Duodenal mucosa (tissue), 2 donors: Measurements from ENCODE around the gene MCTP1.

Experiments
- H3K27ac ChIP-seq: one replicate; pipeline ENCODE4 v1.7.0; 2013; ENCODE audit warnings: low read depth, low read length
- H3K27me3 ChIP-seq, 2 donors: one replicate each; pipeline ENCODE4 v1.7.0; 2013; ENCODE audit warnings: low read length in 2 of 2, control low read depth in 1 of 2; ENCODE audit not compliant: insufficient read depth in 2 of 2, control insufficient read depth in 1 of 2
- H3K36me3 ChIP-seq, 2 donors: one replicate each; pipeline ENCODE4 v1.7.0; 2013; ENCODE audit warnings: low read length in 2 of 2, control low read depth in 1 of 2; ENCODE audit not compliant: insufficient read depth in 2 of 2, control insufficient read depth in 1 of 2
- H3K4me1 ChIP-seq, 2 donors: one replicate each; pipeline ENCODE4 v1.7.0; 2013; ENCODE audit warnings: low read length in 2 of 2, control low read depth in 1 of 2; ENCODE audit not compliant: insufficient read depth in 2 of 2, control insufficient read depth in 1 of 2
- H3K4me3 ChIP-seq, 2 donors: one replicate each; pipeline ENCODE4 v1.7.0; 2013; ENCODE audit warnings: low read length in 2 of 2, low read depth in 1 of 2
- H3K9ac ChIP-seq, 2 donors: one replicate each; pipeline ENCODE4 v1.7.0; 2013; ENCODE audit warnings: low read length in 2 of 2, low read depth in 1 of 2
- H3K9me3 ChIP-seq, 2 donors: one replicate each; pipeline ENCODE4 v1.7.0; 2013; ENCODE audit warnings: low read length in 2 of 2, control low read depth in 1 of 2; ENCODE audit not compliant: control insufficient read depth in 1 of 2

The MCTP1 gene

GRCh38 chr5:94890907-94891306 lies 394.0 kb downstream of the MCTP1 start:
- Histone ChIP-seq H3K36me3 (no peaks in the 10 kb centered on the region), H3K27me3 (no peaks in the 10 kb centered on the region), H3K27ac (no peak overlapping the region), H3K9ac (no peak overlapping the region), H3K9me3 (no peaks in the 10 kb centered on the region), H3K4me3 (no peak overlapping the region), H3K4me1 (no peaks in the 10 kb centered on the region)

GRCh38 chr5:94888674-94889073 lies 396.2 kb downstream of the MCTP1 start:
- H3K4me3 ChIP-seq: no peak overlapping the region
- H3K27me3 ChIP-seq: no peaks in the 10 kb centered on the region
- no peak overlapping the region for H3K9ac ChIP-seq
- no peaks in the 10 kb centered on the region for H3K4me1 ChIP-seq
- no peaks in the 10 kb centered on the region for H3K36me3 ChIP-seq
- no peak overlapping the region for H3K27ac ChIP-seq
- H3K9me3 ChIP-seq: no peaks in the 10 kb centered on the region

GRCh38 chr5:94885931-94886330 lies 399.0 kb downstream of the MCTP1 start:
- H3K27ac ChIP-seq: no peak overlapping the region
- no peaks in the 10 kb centered on the region for H3K9me3 ChIP-seq
- no peak overlapping the region for H3K4me3 ChIP-seq
- H3K36me3 ChIP-seq: no peaks in the 10 kb centered on the region
- H3K27me3 ChIP-seq: no peaks in the 10 kb centered on the region
- H3K4me1 ChIP-seq: no peaks in the 10 kb centered on the region
- H3K9ac ChIP-seq: no peak overlapping the region

GRCh38 chr5:94884311-94884710 lies 400.6 kb downstream of the MCTP1 start:
- Histone ChIP-seq H3K4me1 (no peaks in the 10 kb centered on the region), H3K4me3 (no peak overlapping the region), H3K27me3 (no peaks in the 10 kb centered on the region), H3K9ac (no peak overlapping the region), H3K9me3 (no peaks in the 10 kb centered on the region), H3K36me3 (no peaks in the 10 kb centered on the region), H3K27ac (no peak overlapping the region)

GRCh38 chr5:94872526-94872925 lies 412.4 kb downstream of the MCTP1 start:
- no peak overlapping the region for H3K4me3 ChIP-seq
- H3K27ac ChIP-seq: no peak overlapping the region
- H3K9ac ChIP-seq: no peak overlapping the region
- no peaks in the 10 kb centered on the region for H3K4me1 ChIP-seq
- H3K36me3 ChIP-seq: no peaks in the 10 kb centered on the region
- H3K9me3 ChIP-seq: no peaks in the 10 kb centered on the region
- H3K27me3 ChIP-seq: no peaks in the 10 kb centered on the region

- Histone ChIP-seq H3K27ac (no peak overlapping the region), H3K36me3 (no peaks in the 10 kb centered on the region), H3K4me3 (no peak overlapping the region), H3K4me1 (no peaks in the 10 kb centered on the region), H3K9ac (no peak overlapping the region), H3K9me3 (no peaks in the 10 kb centered on the region), H3K27me3 (no peaks in the 10 kb centered on the region)
Measured at GRCh38 chr5:94870511-94871183, 414.2 kb downstream of the MCTP1 start.

GRCh38 chr5:94869921-94870320 lies 415.0 kb downstream of the MCTP1 start:
- no peak overlapping the region for H3K9ac ChIP-seq
- H3K27me3 ChIP-seq: no peaks in the 10 kb centered on the region
- no peaks in the 10 kb centered on the region for H3K4me1 ChIP-seq
- no peaks in the 10 kb centered on the region for H3K9me3 ChIP-seq
- no peak overlapping the region for H3K4me3 ChIP-seq
- no peaks in the 10 kb centered on the region for H3K36me3 ChIP-seq
- no peak overlapping the region for H3K27ac ChIP-seq

- Histone ChIP-seq H3K9me3 (no peaks in the 10 kb centered on the region), H3K4me1 (no peaks in the 10 kb centered on the region), H3K27me3 (no peaks in the 10 kb centered on the region), H3K27ac (no peak overlapping the region), H3K4me3 (no peak overlapping the region), H3K36me3 (no peaks in the 10 kb centered on the region), H3K9ac (no peak overlapping the region)
Measured at GRCh38 chr5:94863951-94864350, 420.9 kb downstream of the MCTP1 start.

- no peak overlapping the region for H3K27ac ChIP-seq
- no peaks in the 10 kb centered on the region for H3K4me1 ChIP-seq
- no peak overlapping the region for H3K4me3 ChIP-seq
- H3K27me3 ChIP-seq: no peaks in the 10 kb centered on the region
- no peak overlapping the region for H3K9ac ChIP-seq
- H3K9me3 ChIP-seq: no peaks in the 10 kb centered on the region
- H3K36me3 ChIP-seq: no peaks in the 10 kb centered on the region
Measured at GRCh38 chr5:94857111-94857510, 427.8 kb downstream of the MCTP1 start.

- no peak overlapping the region for H3K27ac ChIP-seq
- H3K9ac ChIP-seq: no peak overlapping the region
- H3K4me3 ChIP-seq: no peak overlapping the region
- no peaks in the 10 kb centered on the region for H3K4me1 ChIP-seq
- H3K27me3 ChIP-seq: no peaks in the 10 kb centered on the region
- no peaks in the 10 kb centered on the region for H3K36me3 ChIP-seq
- no peaks in the 10 kb centered on the region for H3K9me3 ChIP-seq
Measured at GRCh38 chr5:94856257-94856800, 428.6 kb downstream of the MCTP1 start.
